Measurements from ENCODE around the gene NUAK1. TPM values are rescaled to one million over a fixed set of nuclear protein-coding genes. Genes with fewer than 3 reads are reported as not detected.

NUAK1 gene
- total RNA-seq, 1 experiment from 2014 or later = 7.9 TPM

DNA sequence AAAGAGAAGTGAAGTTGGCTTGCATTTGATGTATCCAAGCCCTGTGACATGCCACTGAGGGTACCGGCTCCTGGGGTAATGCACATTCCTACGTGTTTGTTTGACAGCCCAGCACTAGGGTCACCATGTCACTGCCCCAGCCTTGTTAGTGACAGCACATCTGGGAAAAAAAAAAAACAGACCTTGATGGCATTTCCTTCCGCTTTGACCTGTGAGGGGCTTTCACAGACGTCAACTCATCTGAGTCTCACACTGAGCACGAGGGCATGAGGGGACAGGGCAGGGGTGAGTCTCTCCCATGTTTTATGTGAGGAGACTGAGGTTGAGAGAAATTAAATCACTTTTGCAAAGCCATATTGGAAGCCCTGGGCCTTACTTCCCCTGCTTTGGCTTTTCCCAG lies 111.5 kb downstream of the NUAK1 start:
- H3K9me3 ChIP-seq (ENCODE audit: insufficient read depth, low read depth) = no peaks in the 10 kb centered on the region
- no peaks in the 10 kb centered on the region for H3K79me2 ChIP-seq (ENCODE audit: low read depth)
- H3K27ac ChIP-seq = no peak overlapping the region
- CTCF ChIA-PET = no interaction called here
- POLR2A ChIA-PET (ENCODE audit: unreplicated experiment) = no interaction called here
- no peak overlapping the region for H2AFZ ChIP-seq
- no peak overlapping the region for H3K4me3 ChIP-seq
- intact Hi-C loops (cut with micrococcal nuclease; ENCODE audit: unreplicated experiment) = no loop called here
- TF ChIP-seq EZH2 (IDR thresholded peaks at IDR 0.05; ENCODE audit: low read depth) = no peak
- H3F3A ChIP-seq (ENCODE audit: insufficient read depth, low read depth) = peaks cover 33% of the 10 kb centered on the region
- no peaks in the 10 kb centered on the region for H4K20me1 ChIP-seq (ENCODE audit: insufficient read depth)
- H3K27me3 ChIP-seq (ENCODE audit: insufficient read depth, low read depth) = no peaks in the 10 kb centered on the region
- no peaks in the 10 kb centered on the region for H3K36me3 ChIP-seq (ENCODE audit: low read depth)
- H3K4me1 ChIP-seq (replicated peaks; ENCODE audit: insufficient read depth) = peaks cover 34% of the 10 kb centered on the region
- H3K9me2 ChIP-seq (ENCODE audit: insufficient read depth) = no peaks in the 10 kb centered on the region
- H3K4me2 ChIP-seq = no peak overlapping the region
- no peak for DNase-seq
- BruUV-seq (replicated peaks) = no TSS peak

DNA sequence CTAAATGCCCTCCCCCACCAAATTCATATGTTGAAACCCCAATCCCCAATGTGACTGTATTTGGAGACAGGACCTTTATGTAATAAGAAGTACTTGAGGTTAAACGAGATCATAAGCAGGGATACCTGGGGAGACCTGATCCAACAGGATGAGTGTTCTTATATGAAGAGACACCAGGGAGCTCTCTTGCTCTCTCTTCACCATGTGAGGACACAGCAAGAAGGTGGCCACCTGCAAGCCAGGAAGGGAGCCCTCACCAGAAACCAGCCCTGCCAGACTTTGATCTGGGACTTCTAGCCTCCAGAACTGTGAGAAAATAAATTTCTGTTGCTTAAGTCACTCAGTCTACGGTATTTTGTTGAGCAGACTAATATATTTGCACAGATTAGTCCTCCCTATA lies 113.6 kb downstream of the NUAK1 start:
- peaks cover 12% of the 10 kb centered on the region for H3K4me1 ChIP-seq (replicated peaks; ENCODE audit: insufficient read depth)
- H3K36me3 ChIP-seq (ENCODE audit: low read depth) = no peaks in the 10 kb centered on the region
- H3F3A ChIP-seq (ENCODE audit: insufficient read depth, low read depth) = peaks cover 11% of the 10 kb centered on the region
- no peak for DNase-seq
- H3K79me2 ChIP-seq (ENCODE audit: low read depth) = no peaks in the 10 kb centered on the region
- no peaks in the 10 kb centered on the region for H4K20me1 ChIP-seq (ENCODE audit: insufficient read depth)
- H3K4me3 ChIP-seq = no peak overlapping the region
- TF ChIP-seq, protein P1, sequence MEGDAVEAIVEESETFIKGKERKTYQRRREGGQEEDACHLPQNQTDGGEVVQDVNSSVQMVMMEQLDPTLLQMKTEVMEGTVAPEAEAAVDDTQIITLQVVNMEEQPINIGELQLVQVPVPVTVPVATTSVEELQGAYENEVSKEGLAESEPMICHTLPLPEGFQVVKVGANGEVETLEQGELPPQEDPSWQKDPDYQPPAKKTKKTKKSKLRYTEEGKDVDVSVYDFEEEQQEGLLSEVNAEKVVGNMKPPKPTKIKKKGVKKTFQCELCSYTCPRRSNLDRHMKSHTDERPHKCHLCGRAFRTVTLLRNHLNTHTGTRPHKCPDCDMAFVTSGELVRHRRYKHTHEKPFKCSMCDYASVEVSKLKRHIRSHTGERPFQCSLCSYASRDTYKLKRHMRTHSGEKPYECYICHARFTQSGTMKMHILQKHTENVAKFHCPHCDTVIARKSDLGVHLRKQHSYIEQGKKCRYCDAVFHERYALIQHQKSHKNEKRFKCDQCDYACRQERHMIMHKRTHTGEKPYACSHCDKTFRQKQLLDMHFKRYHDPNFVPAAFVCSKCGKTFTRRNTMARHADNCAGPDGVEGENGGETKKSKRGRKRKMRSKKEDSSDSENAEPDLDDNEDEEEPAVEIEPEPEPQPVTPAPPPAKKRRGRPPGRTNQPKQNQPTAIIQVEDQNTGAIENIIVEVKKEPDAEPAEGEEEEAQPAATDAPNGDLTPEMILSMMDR (conservative IDR thresholded peaks at IDR 0.05) = no peak
- TF ChIP-seq EZH2 (IDR thresholded peaks at IDR 0.05; ENCODE audit: low read depth) = no peak
- CTCF ChIA-PET = interaction anchor here (0.6 kb wide), 1 partner anchor 58 kb away, joined by 3 read pairs; no protein-coding TSS in a partner anchor
- POLR2A ChIA-PET (ENCODE audit: unreplicated experiment) = no interaction called here
- BruUV-seq (replicated peaks) = no TSS peak
- intact Hi-C loops (cut with micrococcal nuclease; ENCODE audit: unreplicated experiment) = no loop called here
- H3K9me2 ChIP-seq (ENCODE audit: insufficient read depth) = no peaks in the 10 kb centered on the region
- no peak overlapping the region for H2AFZ ChIP-seq
- no peak overlapping the region for H3K4me2 ChIP-seq
- no peaks in the 10 kb centered on the region for H3K9me3 ChIP-seq (ENCODE audit: insufficient read depth, low read depth)
- no peak overlapping the region for H3K27ac ChIP-seq
- H3K27me3 ChIP-seq (ENCODE audit: insufficient read depth, low read depth) = no peaks in the 10 kb centered on the region

DNA sequence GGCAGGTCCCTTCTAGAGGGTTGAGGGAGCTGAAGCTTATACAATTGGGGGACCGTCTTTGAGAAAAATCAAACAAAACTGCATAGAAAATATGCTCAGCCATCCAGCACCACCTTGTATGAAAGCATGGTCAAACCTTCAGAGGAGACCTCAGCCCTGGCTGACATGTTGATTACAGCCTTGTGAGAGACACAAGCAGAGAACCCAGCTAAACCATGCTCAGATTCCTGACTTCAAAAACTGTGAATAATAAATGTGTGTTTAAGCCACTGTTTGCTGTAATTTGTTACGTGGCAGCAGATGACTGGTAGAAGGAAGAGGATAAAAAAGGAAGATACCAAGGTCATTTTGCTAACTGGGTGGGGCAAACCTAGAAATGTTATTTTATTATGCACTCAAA lies 115.7 kb downstream of the NUAK1 start:
- no peaks in the 10 kb centered on the region for H3K36me3 ChIP-seq (ENCODE audit: low read depth)
- no peak overlapping the region for H3K4me3 ChIP-seq
- no peaks in the 10 kb centered on the region for H3K79me2 ChIP-seq (ENCODE audit: low read depth)
- H3K4me1 ChIP-seq (replicated peaks; ENCODE audit: insufficient read depth) = no peaks in the 10 kb centered on the region
- H3F3A ChIP-seq (ENCODE audit: insufficient read depth, low read depth) = no peaks in the 10 kb centered on the region
- DNase-seq = no peak
- no peak for TF ChIP-seq EZH2 (IDR thresholded peaks at IDR 0.05; ENCODE audit: low read depth)
- TF ChIP-seq, protein P1 (conservative IDR thresholded peaks at IDR 0.05) = no peak
- intact Hi-C loops (cut with micrococcal nuclease; ENCODE audit: unreplicated experiment) = no loop called here
- H3K27me3 ChIP-seq (ENCODE audit: insufficient read depth, low read depth) = no peaks in the 10 kb centered on the region
- no peak overlapping the region for H3K4me2 ChIP-seq
- H3K27ac ChIP-seq = no peak overlapping the region
- ChIA-PET CTCF (interaction anchor here (0.5 kb wide), 1 partner anchor 346 kb away, joined by 13 read pairs; no protein-coding TSS in a partner anchor), POLR2A (ENCODE audit: unreplicated experiment) (no interaction called here)
- H3K9me3 ChIP-seq (ENCODE audit: insufficient read depth, low read depth) = peaks cover 13% of the 10 kb centered on the region
- no TSS peak for BruUV-seq (replicated peaks)
- H4K20me1 ChIP-seq (ENCODE audit: insufficient read depth) = no peaks in the 10 kb centered on the region
- no peak overlapping the region for H2AFZ ChIP-seq
- H3K9me2 ChIP-seq (ENCODE audit: insufficient read depth) = no peaks in the 10 kb centered on the region

DNA sequence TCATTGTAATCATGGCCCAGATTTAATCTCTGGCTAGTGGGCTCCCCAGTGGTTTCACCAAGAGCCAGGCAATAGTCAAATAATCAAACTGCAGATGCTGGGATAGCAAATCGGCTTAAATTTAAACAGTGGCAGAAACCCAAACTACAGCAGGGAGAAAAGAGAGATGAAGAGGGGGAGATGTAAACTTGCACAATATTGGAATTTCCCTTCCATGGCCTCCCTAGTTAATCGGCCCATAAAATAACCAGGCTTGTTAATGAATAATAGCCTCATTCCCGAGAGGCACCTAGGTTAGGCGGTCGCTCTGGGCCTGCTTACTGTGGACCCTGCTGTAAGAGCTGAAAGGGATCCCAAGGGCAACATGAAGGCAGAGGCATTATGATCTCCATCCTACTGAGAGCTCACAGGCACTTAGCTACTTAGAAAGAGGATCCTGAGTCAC lies 116.2 kb downstream of the NUAK1 start:
- H4K20me1 ChIP-seq (ENCODE audit: insufficient read depth) = no peaks in the 10 kb centered on the region
- H3K79me2 ChIP-seq (ENCODE audit: low read depth) = no peaks in the 10 kb centered on the region
- ChIA-PET CTCF (interaction anchor here (0.5 kb wide), 1 partner anchor 346 kb away, joined by 13 read pairs; no protein-coding TSS in a partner anchor), POLR2A (ENCODE audit: unreplicated experiment) (no interaction called here)
- intact Hi-C loops (cut with micrococcal nuclease; ENCODE audit: unreplicated experiment) = no loop called here
- no peaks in the 10 kb centered on the region for H3K9me2 ChIP-seq (ENCODE audit: insufficient read depth)
- no peaks in the 10 kb centered on the region for H3K4me1 ChIP-seq (replicated peaks; ENCODE audit: insufficient read depth)
- no peak for DNase-seq
- no TSS peak for BruUV-seq (replicated peaks)
- no peak overlapping the region for H2AFZ ChIP-seq
- no peaks in the 10 kb centered on the region for H3F3A ChIP-seq (ENCODE audit: insufficient read depth, low read depth)
- H3K4me3 ChIP-seq = no peak overlapping the region
- H3K4me2 ChIP-seq = no peak overlapping the region
- TF ChIP-seq EZH2 (IDR thresholded peaks at IDR 0.05; ENCODE audit: low read depth) = no peak
- TF ChIP-seq, protein P1 (conservative IDR thresholded peaks at IDR 0.05) = no peak
- H3K27ac ChIP-seq = no peak overlapping the region
- no peaks in the 10 kb centered on the region for H3K36me3 ChIP-seq (ENCODE audit: low read depth)
- H3K9me3 ChIP-seq (ENCODE audit: insufficient read depth, low read depth) = peaks cover 17% of the 10 kb centered on the region
- H3K27me3 ChIP-seq (ENCODE audit: insufficient read depth, low read depth) = no peaks in the 10 kb centered on the region
